HepG2 (cell line): Measurements from ENCODE around the gene STH. TPM values are rescaled to one million over a fixed set of nuclear protein-coding genes. Genes with fewer than 3 reads are reported as not detected.

Source experiments
- ATAC-seq: fragments of 200-7000 bp; cut with Tn5 transposase; 3 replicates; pipeline ENCODE4 v1.9.1; 2020; ENCODE audit warnings: mild to moderate bottlenecking, moderate library complexity
- BruUV-seq: library from RNA; stranded (reverse); fragments of 400-500 nt; replicated peaks from 2 replicates; lab custom pipeline; 2021; lab: Mats Ljungman, UMichigan
- CTCF ChIA-PET: fragments of 300-600 bp; formaldehyde crosslinking; extraction: SDS; loops from one replicate; lab custom pipeline; 2021; ENCODE audit warnings: low total read pairs, inconsistent platforms, low intra/inter-chr PET ratio; lab: Yijun Ruan, JAX
- POLR2A ChIA-PET: fragments of 350-600 bp; sonication (Branson Sonifier 250); formaldehyde crosslinking; loops from one replicate; lab custom pipeline; 2020; ENCODE audit warnings: antibody characterized with exemption, inconsistent platforms; lab: Yijun Ruan, JAX
- DNase-seq: peaks from one replicate; pipeline ENCODE4 v3.0.0-alpha.2; 2015; ENCODE audit warnings: low spot score
- FAIRE-seq: peaks from 3 replicates; lab custom pipeline; 2011; peaks lifted over from hg19 to GRCh38; lab: Jason Lieb, UNC
- H2AFZ ChIP-seq: one replicate; pipeline ENCODE4 v1.6.1; 2011; ENCODE audit warnings: low read length, inconsistent platforms
- H3K27ac ChIP-seq: fragments of 300-600 bp; 3 replicates; pipeline ENCODE4 v1.8.0; 2011; ENCODE audit warnings: mixed run types, mild to moderate bottlenecking, mixed read lengths, low read length, inconsistent platforms; ENCODE audit not compliant: insufficient read depth; ENCODE audit errors: extremely low read length
- H3K27me3 ChIP-seq, 2 experiments: fragments of 200-600 bp in 1 of 2; 2 replicates in 1 of 2; 3 replicates in 1 of 2; pipeline versions ENCODE4 v1.6.0 to v1.8.0; 2011; ENCODE audit warnings: low read length in 2 of 2, mild to moderate bottlenecking in 2 of 2, moderate library complexity in 2 of 2, inconsistent platforms in 1 of 2; ENCODE audit not compliant: insufficient read depth in 2 of 2, control insufficient read depth in 1 of 2
- H3K36me3 ChIP-seq, 2 experiments: fragments of 200-600 bp in 1 of 2; replicated peaks in 1 of 2; 2 replicates in 1 of 2; 3 replicates in 1 of 2; pipeline versions ENCODE4 v1.5.1 to v1.8.0; 2011; ENCODE audit warnings: low read length in 2 of 2, inconsistent platforms in 1 of 2; ENCODE audit not compliant: insufficient read depth in 2 of 2, control insufficient read depth in 1 of 2
- H3K4me1 ChIP-seq: 2 replicates; pipeline ENCODE4 v1.5.1; 2012; ENCODE audit warnings: low read length, inconsistent platforms; ENCODE audit not compliant: insufficient read depth
- H3K4me2 ChIP-seq: 2 replicates; pipeline ENCODE4 v1.6.0; 2011; ENCODE audit warnings: low read depth, low read length, inconsistent platforms
- H3K4me3 ChIP-seq, 3 experiments: fragments of 200-600 bp in 1 of 3; sonication (generic), shearing (Covaris generic) in 1 of 3; replicated peaks in 1 of 3; 2 replicates each; pipeline ENCODE4 v1.5.1; 2011 to 2016; ENCODE audit warnings: low read length in 3 of 3, inconsistent platforms in 2 of 3, low read depth in 2 of 3, mild to moderate bottlenecking in 2 of 3, control low read depth in 1 of 3, mixed read lengths in 1 of 3; ENCODE audit not compliant: insufficient read depth in 1 of 3
- H3K79me2 ChIP-seq: one replicate; pipeline ENCODE4 v1.6.1; 2011; ENCODE audit warnings: low read length, inconsistent platforms; ENCODE audit not compliant: insufficient read depth
- H3K9ac ChIP-seq: 2 replicates; pipeline ENCODE4 v1.6.0; 2011; ENCODE audit warnings: mild to moderate bottlenecking, low read depth, low read length, inconsistent platforms; ENCODE audit not compliant: insufficient read depth
- H3K9me3 ChIP-seq: 2 replicates; pipeline ENCODE4 v1.5.1; 2012; ENCODE audit warnings: mild to moderate bottlenecking, low read length
- H4K20me1 ChIP-seq: 2 replicates; pipeline ENCODE4 v1.6.0; 2011; ENCODE audit warnings: inconsistent platforms, mild to moderate bottlenecking, low read length, moderate library complexity; ENCODE audit not compliant: insufficient read depth
- ATF7 ChIP-seq, 2 experiments: fragments of 450-650 bp in 1 of 2; sonication (generic) in 1 of 2; formaldehyde crosslinking in 1 of 2; IDR thresholded peaks; 2 replicates each; pipeline versions ENCODE4 v1.4.0 to v1.6.1; 2016 to 2020; ENCODE audit warnings: antibody characterized with exemption in 1 of 2, mild to moderate bottlenecking in 1 of 2, missing genetic modification reagents in 1 of 2
- HES4 ChIP-seq: sonication (generic); formaldehyde crosslinking; IDR thresholded peaks from 2 replicates; pipeline ENCODE4 v1.9.0; 2021; ENCODE audit warnings: mild to moderate bottlenecking, missing genetic modification reagents, borderline replicate concordance
- HNRNPK ChIP-seq: fragments of 200-400 bp; formaldehyde crosslinking; IDR thresholded peaks from 2 replicates; pipeline ENCODE4 v1.6.1; 2018; ENCODE audit warnings: low read length, low read depth, moderate library complexity, mild to moderate bottlenecking; ENCODE audit not compliant: poor library complexity, severe bottlenecking
- IKZF4 ChIP-seq: sonication (generic); formaldehyde crosslinking; IDR thresholded peaks from 2 replicates; pipeline ENCODE4 v1.5.1; 2020; ENCODE audit warnings: borderline replicate concordance, mild to moderate bottlenecking, low read depth, missing genetic modification reagents; ENCODE audit errors: not compliant biosample characterization
- NONO ChIP-seq, 2 experiments: fragments of 450-650 bp in 1 of 2; sonication (generic) in 1 of 2; formaldehyde crosslinking in 1 of 2; IDR thresholded peaks in 1 of 2; conservative IDR thresholded peaks in 1 of 2; 2 replicates each; pipeline versions ENCODE4 v1.6.1 to v1.8.0; 2017 to 2022; ENCODE audit warnings: mild to moderate bottlenecking in 1 of 2, missing genetic modification reagents in 1 of 2, moderate library complexity in 1 of 2
- ZNF629 ChIP-seq: sonication (generic); formaldehyde crosslinking; conservative IDR thresholded peaks from 2 replicates; pipeline ENCODE4 v1.5.0; 2020; ENCODE audit warnings: missing genetic modification reagents
- ZNF780A ChIP-seq: sonication (generic); formaldehyde crosslinking; IDR thresholded peaks from 2 replicates; pipeline ENCODE4 v1.8.0; 2022; ENCODE audit warnings: mild to moderate bottlenecking, missing genetic modification reagents, moderate library complexity
- WGBS: methylation state at CpG from one replicate; pipeline ENCODE4 v1.1.6; 2017; ENCODE audit warnings: low lambda C conversion rate; 5-methylcytosine and 5-hydroxymethylcytosine counted together
- in situ Hi-C: cut with HindIII; loops from 2 replicates; pipeline ENCODE4 v1.10.0; 2017; ENCODE audit warnings: low pct_unique_long_range_greater_than_20kb; ENCODE audit not compliant: extremely low pct_ligation_motif_present
- intact Hi-C: fragments of 100-400 bp; cut with micrococcal nuclease; formaldehyde crosslinking; loops from one replicate; pipeline ENCODE4 v1.10.0; 2022; ENCODE audit not compliant: unreplicated experiment
- polyA plus RNA-seq, 8 experiments: library from polyadenylated mRNA; depleted of rRNA in 3 of 8; stranded (reverse) in 7 of 8; unstranded in 1 of 8; fragments of >200 nt; fragmentation: Illumina TruSeq in 4 of 8; extraction: Trizol in 4 of 8; gene quantifications; 2 replicates each; pipeline versions ENCODE4 v1.2.1 to v1.2.3, GENCODE V29; 2011 to 2016; ENCODE audit warnings: low read depth in 4 of 8, missing spikeins in 1 of 8, mixed read lengths in 1 of 8; ENCODE audit not compliant: insufficient read depth in 1 of 8
- total RNA-seq, 5 experiments: library from RNA; depleted of rRNA; stranded (reverse); fragments of >200 nt; fragmentation: Illumina TruSeq; extraction: Trizol; gene quantifications; 2 replicates each; pipeline ENCODE4 v1.2.3, GENCODE V29; 2016; ENCODE audit warnings: low read depth in 1 of 5

STH gene
- total and polyA plus RNA-seq, 2 of the 13 experiments (the other 11 are each of a cell fraction or from before 2014, with no cell fraction given), result not detected

- TF ChIP-seq IKZF4 (CRISPR knock-in tag), result no peak
- TF ChIP-seq HES4, result no peak
These were observed 31.7 kb upstream of the STH start (continued) for GRCh38 chr17:45967378-45967777.

- in situ Hi-C loops, result no loop called here
- no peak overlapping the region for H2AFZ ChIP-seq
- no peaks in the 10 kb centered on the region for H3K4me1 ChIP-seq
- no peaks in the 10 kb centered on the region for H3K9me3 ChIP-seq
- no TSS peak for BruUV-seq
- intact Hi-C loops, result no loop called here
- H3K4me3 ChIP-seq, result no peak overlapping the region
- H3K79me2 ChIP-seq, result no peaks in the 10 kb centered on the region
- ATAC-seq, result no peak
- WGBS, result 44% methylated on average over 2 of the region's 2 CpGs
- DNase-seq, result no peak
- no peaks in the 10 kb centered on the region for H4K20me1 ChIP-seq
- H3K36me3 ChIP-seq, result no peaks in the 10 kb centered on the region
- ChIA-PET POLR2A (no interaction called here), CTCF (no interaction called here)
- no peak overlapping the region for H3K4me2 ChIP-seq
- no peak overlapping the region for H3K9ac ChIP-seq
- no peak for TF ChIP-seq ZNF780A (CRISPR knock-in tag)
- peak; percentile 78 for TF ChIP-seq ZNF629 (CRISPR knock-in tag)
- no peak for FAIRE-seq
- no peaks in the 10 kb centered on the region; a peak in 1 of 5 replicates for H3K27me3 ChIP-seq
- H3K27ac ChIP-seq, result no peak overlapping the region
These were observed 30.3 kb upstream of the STH start for GRCh38 chr17:45968732-45969131.

- Histone ChIP-seq H4K20me1 (no peaks in the 10 kb centered on the region), H3K4me2 (no peak overlapping the region), H3K9ac (no peak overlapping the region), H3K4me3 (no peak overlapping the region), H2AFZ (no peak overlapping the region), H3K27ac (no peak overlapping the region), H3K79me2 (no peaks in the 10 kb centered on the region), H3K36me3 (no peaks in the 10 kb centered on the region), H3K9me3 (no peaks in the 10 kb centered on the region), H3K4me1 (no peaks in the 10 kb centered on the region), H3K27me3 (no peaks in the 10 kb centered on the region; a peak in 1 of 5 replicates)
- 13% methylated on average over 2 of the region's 2 CpGs for WGBS
- CTCF ChIA-PET, result no interaction called here
- ATAC-seq (no peak), FAIRE-seq (peak; percentile 26), DNase-seq (no peak)
- in situ Hi-C loops (no loop called here), intact Hi-C loops (no loop called here)
- BruUV-seq, result no TSS peak
- POLR2A ChIA-PET, result no interaction called here
- TF ChIP-seq HNRNPK (no peak), ATF7 (IDR thresholded peaks at IDR 0.05) (peak; percentile 13; the same call in 1 of the 2 replicates), ATF7 (CRISPR knock-in tag; IDR thresholded peaks at IDR 0.05) (no peak), NONO (IDR thresholded peaks at IDR 0.05) (0 out of 2 replicates have a peak, but pooled peaks have one; percentile 7), NONO (CRISPR knock-in tag; conservative IDR thresholded peaks at IDR 0.05) (no peak)
These were observed 29.3 kb upstream of the STH start for GRCh38 chr17:45969726-45970125.
